ENCODE data around the gene YEATS2. TPM values are rescaled to one million over a fixed set of nuclear protein-coding genes. Genes with fewer than 3 reads are reported as not detected.

YEATS2 gene
- total and polyA plus RNA-seq, 2 of the 4 experiments (the other 2 are of a cell fraction) = 30.1 to 43.0 TPM

DNA sequence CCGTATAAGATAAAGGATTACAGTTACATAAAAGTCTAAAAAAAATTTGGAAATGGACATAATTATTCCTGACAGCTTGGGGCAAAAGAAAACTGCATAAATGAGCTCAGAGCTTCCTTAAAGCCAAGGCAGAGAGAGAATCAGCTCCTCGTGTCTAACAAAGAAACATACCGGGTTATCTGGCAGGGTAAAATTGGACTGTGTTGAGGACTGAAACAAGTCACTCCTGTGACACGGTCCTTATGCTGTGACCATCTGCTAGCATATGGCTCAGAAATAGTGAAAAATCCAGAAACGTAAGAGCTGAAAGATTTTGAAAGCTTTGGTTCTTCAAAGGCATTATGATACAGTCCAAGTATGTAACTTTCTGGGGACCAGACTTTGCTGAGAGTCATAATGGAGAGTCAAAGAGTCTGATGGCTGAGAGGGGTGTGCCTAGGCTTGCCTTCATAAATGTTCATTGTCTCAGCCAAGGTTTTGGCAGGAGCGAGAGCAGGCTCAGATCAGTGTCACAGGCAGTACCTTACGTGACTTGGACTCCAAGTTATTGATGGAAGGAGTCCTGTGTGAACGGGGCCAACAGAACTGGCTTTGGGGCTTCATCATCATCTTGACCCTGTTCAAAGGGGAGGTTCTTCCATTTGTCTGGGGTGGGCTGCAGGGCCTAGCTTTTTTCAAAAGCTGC lies 115.3 kb downstream of the YEATS2 start:
- Histone ChIP-seq H3K36me3 (ENCODE audit: control insufficient read depth, insufficient read depth, low read length) (peaks cover 42% of the 10 kb centered on the region), H2AK9ac (replicated peaks; ENCODE audit: low read depth, low read length, poor library complexity) (no peak overlapping the region), H3K9me3 (ENCODE audit: control insufficient read depth, insufficient read depth, low read length) (no peaks in the 10 kb centered on the region), H3K27ac (ENCODE audit: insufficient read depth, low read length) (no peak overlapping the region), H4K20me1 (ENCODE audit: insufficient read depth, low read length) (peaks cover 6% of the 10 kb centered on the region; the same call in 1 of the 2 replicates), H2BK5ac (ENCODE audit: low read depth, low read length, poor library complexity, severe bottlenecking) (no peak overlapping the region), H2BK20ac (ENCODE audit: low read depth, low read length) (no peak overlapping the region), H2AFZ (replicated peaks; ENCODE audit: low read length, poor library complexity) (no peak overlapping the region), H3K4me1 (ENCODE audit: control insufficient read depth, insufficient read depth, low read length) (peaks cover 2% of the 10 kb centered on the region), H2AK5ac (ENCODE audit: low read depth, low read length) (no peak overlapping the region), H3K56ac (ENCODE audit: extremely low read depth, insufficient read depth, low read length) (no peak overlapping the region), H3K18ac (ENCODE audit: low read depth, low read length) (no peak overlapping the region), H4K91ac (ENCODE audit: insufficient read depth, low read depth, low read length) (no peak overlapping the region), H3K27me3 (ENCODE audit: control insufficient read depth, insufficient read depth, low read length) (no peaks in the 10 kb centered on the region), H2BK120ac (ENCODE audit: low read depth, low read length) (no peak overlapping the region), H4K8ac (ENCODE audit: low read depth in 2 of 2, low read length in 2 of 2) (no peak overlapping the region), H2BK15ac (ENCODE audit: low read depth, low read length) (no peak overlapping the region), H3K9me1 (ENCODE audit: insufficient read depth, low read length) (no peaks in the 10 kb centered on the region; the same call in 1 of the 2 replicates), H3K14ac (replicated peaks; ENCODE audit: low read depth, low read length) (no peak overlapping the region), H3K79me1 (ENCODE audit: low read depth in 1 of 2, low read length in 2 of 2) (peaks cover 0 to 8% of the 10 kb centered on the region in 2 experiments; a peak in 1 of 4 replicates), H3K23ac (ENCODE audit: low read depth, low read length) (no peak overlapping the region), H3K9ac (ENCODE audit: low read depth, low read length) (no peak overlapping the region), H3K4ac (ENCODE audit: low read depth, low read length) (no peak overlapping the region), H4K5ac (ENCODE audit: low read depth, low read length) (no peak overlapping the region), H3K4me2 (ENCODE audit: low read depth, low read length) (no peak overlapping the region), H3K4me3 (ENCODE audit: insufficient read depth, low read depth, low read length) (no peak overlapping the region)
- dilution Hi-C loops (cut with HindIII; ENCODE audit: low sequenced_read_pairs, unreplicated experiment) (no loop called here), intact Hi-C loops (cut with micrococcal nuclease) (no loop called here), in situ Hi-C loops (cut with MboI; ENCODE audit: low sequenced_read_pairs) (no loop called here)
- BruUV-seq (replicated peaks) = no TSS peak
- ChIA-PET POLR2A (ENCODE audit: unreplicated experiment) (no interaction called here), CTCF (no interaction called here)
- ATAC-seq (ENCODE audit: low read depth) = no peak
- TF ChIP-seq FOS (IDR thresholded peaks at IDR 0.05; ENCODE audit: low read depth, low read length) = no peak
- 85% methylated on average over 5 of the region's 8 CpGs; no CpG with 5 or more reads in 1 of the 2 experiments for WGBS, 2 experiments (ENCODE audit: extremely low coverage in 2 of 2, insufficient read length in 1 of 2)
- no peak for DNase-seq

All from IMR-90 (cell line).